GM23338 (cell line): ENCODE results near the gene SEMA6D. TPM values are rescaled to one million over a fixed set of nuclear protein-coding genes. Genes with fewer than 3 reads are reported as not detected.

Experiments
- ATAC-seq: fragments of 200-7000 bp; cut with Tn5 transposase; 3 replicates; pipeline ENCODE4 v1.9.1; 2020
- DNase-seq: peaks from one replicate; pipeline ENCODE4 v3.0.0-alpha.2; 2015; ENCODE audit warnings: low spot score
- H2AFZ ChIP-seq: fragments of 200-600 bp; sonication (generic); 2 replicates; pipeline ENCODE4 v1.8.0; 2016; ENCODE audit warnings: antibody characterized with exemption, mild to moderate bottlenecking, moderate library complexity
- H3F3A ChIP-seq: fragments of 200-600 bp; sonication (generic); replicated peaks from 2 replicates; pipeline ENCODE4 v1.8.0; 2017; ENCODE audit warnings: antibody characterized with exemption, mixed run types, low read depth
- H3K27ac ChIP-seq: fragments of 200-600 bp; sonication (generic); 2 replicates; pipeline ENCODE4 v1.6.1; 2016; ENCODE audit warnings: low read depth
- H3K27me3 ChIP-seq: fragments of 200-600 bp; sonication (generic); 2 replicates; pipeline ENCODE4 v1.8.0; 2016; ENCODE audit warnings: mild to moderate bottlenecking, mixed run types, moderate library complexity; ENCODE audit not compliant: insufficient read depth
- H3K36me3 ChIP-seq: fragments of 200-600 bp; sonication (generic); 2 replicates; pipeline ENCODE4 v1.8.0; 2016; ENCODE audit warnings: mild to moderate bottlenecking; ENCODE audit not compliant: insufficient read depth
- H3K4me1 ChIP-seq: fragments of 200-600 bp; sonication (generic); 2 replicates; pipeline ENCODE4 v1.8.0; 2016; ENCODE audit warnings: mild to moderate bottlenecking, moderate library complexity; ENCODE audit not compliant: insufficient read depth
- H3K4me2 ChIP-seq: fragments of 200-600 bp; sonication (generic); 2 replicates; pipeline ENCODE4 v1.7.1; 2017; ENCODE audit warnings: mixed run types
- H3K4me3 ChIP-seq: fragments of 200-600 bp; sonication (generic); 2 replicates; pipeline ENCODE4 v1.6.1; 2016; ENCODE audit warnings: mixed run types
- H3K79me2 ChIP-seq: fragments of 200-600 bp; sonication (generic); replicated peaks from 2 replicates; pipeline ENCODE4 v1.8.0; 2017; ENCODE audit warnings: mild to moderate bottlenecking; ENCODE audit not compliant: insufficient read depth
- H3K9me2 ChIP-seq: fragments of 200-600 bp; sonication (generic); 2 replicates; pipeline ENCODE4 v1.8.0; 2017; ENCODE audit not compliant: insufficient read depth
- H4K20me1 ChIP-seq: fragments of 200-600 bp; sonication (generic); replicated peaks from 2 replicates; pipeline ENCODE4 v1.8.0; 2017; ENCODE audit warnings: mild to moderate bottlenecking; ENCODE audit not compliant: insufficient read depth
- H3K27ac Mint-ChIP-seq: 2 replicates; pipeline ENCODE4 v1.8.0; 2020; ENCODE audit warnings: inconsistent platforms, mild to moderate bottlenecking, moderate library complexity, mixed read lengths
- H3K27me3 Mint-ChIP-seq: 3 replicates; pipeline ENCODE4 v1.8.0; 2022; ENCODE audit warnings: low read depth, mild to moderate bottlenecking, moderate library complexity, mixed read lengths, inconsistent platforms; ENCODE audit not compliant: insufficient read depth, poor library complexity
- H3K36me3 Mint-ChIP-seq: 3 replicates; pipeline ENCODE4 v1.8.0; 2021; ENCODE audit warnings: low read depth, mild to moderate bottlenecking, inconsistent platforms, moderate library complexity, mixed read lengths
- H3K4me1 Mint-ChIP-seq: 3 replicates; pipeline ENCODE4 v1.8.0; 2020; ENCODE audit warnings: mild to moderate bottlenecking, inconsistent platforms, mixed read lengths
- H3K4me3 Mint-ChIP-seq: 3 replicates; pipeline ENCODE4 v1.8.0; 2021; ENCODE audit warnings: moderate library complexity, mild to moderate bottlenecking, inconsistent platforms, mixed read lengths
- H3K9me3 Mint-ChIP-seq: 3 replicates; pipeline ENCODE4 v1.8.0; 2020; ENCODE audit warnings: moderate library complexity, mild to moderate bottlenecking, inconsistent platforms, mixed read lengths
- CREB1 ChIP-seq: fragments of 250-450 bp; sonication (Bioruptor Pico); IDR thresholded peaks from 2 replicates; pipeline ENCODE4 v1.5.0; 2020; ENCODE audit warnings: low read depth, mild to moderate bottlenecking, moderate library complexity
- CTCF ChIP-seq, 2 experiments: fragments of 200-600 bp in 1 of 2; sonication (generic) in 1 of 2; conservative IDR thresholded peaks; 2 replicates each; pipeline versions ENCODE4 v1.5.1 to v1.6.1; 2016 to 2017; ENCODE audit warnings: antibody characterized with exemption in 2 of 2, low read depth in 2 of 2, mild to moderate bottlenecking in 2 of 2, moderate library complexity in 1 of 2
- EZH2 ChIP-seq: fragments of 200-600 bp; sonication (generic); IDR thresholded peaks from one replicate; pipeline ENCODE4 v1.8.0; 2017; ENCODE audit warnings: antibody characterized with exemption, mild to moderate bottlenecking, low read depth; ENCODE audit not compliant: unreplicated experiment
- EZH2phosphoT487 ChIP-seq: fragments of 200-600 bp; sonication (generic); IDR thresholded peaks from one replicate; pipeline ENCODE4 v1.8.1; 2018; ENCODE audit warnings: antibody characterized with exemption; ENCODE audit not compliant: unreplicated experiment
- JUNB ChIP-seq: IDR thresholded peaks from one replicate; pipeline ENCODE4 v1.6.1; 2016; ENCODE audit warnings: antibody characterized with exemption; ENCODE audit not compliant: unreplicated experiment
- NANOG ChIP-seq: IDR thresholded peaks from 2 replicates; pipeline ENCODE4 v1.6.1; 2016; ENCODE audit warnings: antibody characterized with exemption, borderline replicate concordance
- POLR2AphosphoS5 ChIP-seq: IDR thresholded peaks from 2 replicates; pipeline ENCODE4 v1.6.1; 2016; ENCODE audit warnings: antibody characterized with exemption, low read depth
- REST ChIP-seq: IDR thresholded peaks from one replicate; pipeline ENCODE4 v1.6.1; 2018; ENCODE audit warnings: antibody characterized with exemption; ENCODE audit not compliant: unreplicated experiment
- STAT1 ChIP-seq: IDR thresholded peaks from one replicate; pipeline ENCODE4 v1.6.1; 2016; ENCODE audit warnings: antibody characterized with exemption; ENCODE audit not compliant: unreplicated experiment
- ZNF114 ChIP-seq: fragments of 250-450 bp; sonication (Bioruptor Pico); IDR thresholded peaks from 2 replicates; pipeline ENCODE4 v1.5.0; 2020; ENCODE audit warnings: mild to moderate bottlenecking, moderate library complexity
- ZNF331 ChIP-seq: fragments of 250-450 bp; sonication (Bioruptor Pico); IDR thresholded peaks from 2 replicates; pipeline ENCODE4 v1.5.0; 2020; ENCODE audit warnings: low read depth, mild to moderate bottlenecking, moderate library complexity
- ZNF462 ChIP-seq: fragments of 250-450 bp; sonication (Bioruptor Pico); IDR thresholded peaks from 2 replicates; pipeline ENCODE4 v1.5.0; 2020; ENCODE audit warnings: mild to moderate bottlenecking, moderate library complexity
- polyA plus RNA-seq: library from polyadenylated mRNA; unstranded; fragments of >200 nt; fragmentation: Nextera tagmentation; extraction: Ambion mirVana; gene quantifications from 2 replicates; pipeline ENCODE4 v1.2.1, GENCODE V29; 2016
- total RNA-seq: library from RNA; depleted of rRNA; stranded (reverse); fragments of >200 nt; shearing (Covaris generic); gene quantifications from 2 replicates; pipeline ENCODE4 v1.2.3, GENCODE V29; 2014
- TF ChIP-seq, protein P1 (sequence below): IDR thresholded peaks from 2 replicates; pipeline ENCODE4 v1.6.1; 2016; ENCODE audit warnings: antibody characterized with exemption

Gene SEMA6D
- total and polyA plus RNA-seq, 2 experiments from 2014 or later, result 0.37 to 0.97 TPM

- Histone ChIP-seq H3K4me1 (peaks cover 17% of the 10 kb centered on the region), H3K4me2 (no peak overlapping the region), H3F3A (no peaks in the 10 kb centered on the region), H3K9me2 (no peaks in the 10 kb centered on the region), H3K27ac (no peak overlapping the region), H3K36me3 (no peaks in the 10 kb centered on the region), H3K79me2 (no peaks in the 10 kb centered on the region), H2AFZ (no peak overlapping the region), H4K20me1 (no peaks in the 10 kb centered on the region), H3K27me3 (no peaks in the 10 kb centered on the region), H3K4me3 (no peak overlapping the region)
- Mint-ChIP-seq H3K4me3 (no peak overlapping the region), H3K27me3 (peaks cover 5% of the 10 kb centered on the region), H3K36me3 (no peaks in the 10 kb centered on the region; the same call in 2 of the 3 replicates), H3K27ac (no peak overlapping the region), H3K9me3 (no peaks in the 10 kb centered on the region), H3K4me1 (peaks cover 16% of the 10 kb centered on the region)
- DNase-seq (no peak), ATAC-seq (no peak)
- TF ChIP-seq, protein P1, sequence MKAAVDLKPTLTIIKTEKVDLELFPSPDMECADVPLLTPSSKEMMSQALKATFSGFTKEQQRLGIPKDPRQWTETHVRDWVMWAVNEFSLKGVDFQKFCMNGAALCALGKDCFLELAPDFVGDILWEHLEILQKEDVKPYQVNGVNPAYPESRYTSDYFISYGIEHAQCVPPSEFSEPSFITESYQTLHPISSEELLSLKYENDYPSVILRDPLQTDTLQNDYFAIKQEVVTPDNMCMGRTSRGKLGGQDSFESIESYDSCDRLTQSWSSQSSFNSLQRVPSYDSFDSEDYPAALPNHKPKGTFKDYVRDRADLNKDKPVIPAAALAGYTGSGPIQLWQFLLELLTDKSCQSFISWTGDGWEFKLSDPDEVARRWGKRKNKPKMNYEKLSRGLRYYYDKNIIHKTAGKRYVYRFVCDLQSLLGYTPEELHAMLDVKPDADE, result no peak
- TF ChIP-seq POLR2AphosphoS5 (no peak), STAT1 (no peak), NANOG (no peak), EZH2 (no peak), ZNF462 (no peak), REST (no peak), EZH2phosphoT487 (no peak), CTCF (conservative IDR thresholded peaks at IDR 0.05; ENCODE audit: low read depth in 2 of 2) (no peak), CREB1 (CRISPR knock-in tag) (no peak), ZNF331 (CRISPR knock-in tag) (no peak), JUNB (no peak), ZNF114 (CRISPR knock-in tag) (no peak)
These were observed 14.9 kb downstream of the SEMA6D start for GRCh38 chr15:47732248-47732647.
